Measurements from ENCODE around the gene RELN.
A peak's percentile ranks its signal among the peaks of the same experiment; 100 is the strongest.

The RELN gene

DNA sequence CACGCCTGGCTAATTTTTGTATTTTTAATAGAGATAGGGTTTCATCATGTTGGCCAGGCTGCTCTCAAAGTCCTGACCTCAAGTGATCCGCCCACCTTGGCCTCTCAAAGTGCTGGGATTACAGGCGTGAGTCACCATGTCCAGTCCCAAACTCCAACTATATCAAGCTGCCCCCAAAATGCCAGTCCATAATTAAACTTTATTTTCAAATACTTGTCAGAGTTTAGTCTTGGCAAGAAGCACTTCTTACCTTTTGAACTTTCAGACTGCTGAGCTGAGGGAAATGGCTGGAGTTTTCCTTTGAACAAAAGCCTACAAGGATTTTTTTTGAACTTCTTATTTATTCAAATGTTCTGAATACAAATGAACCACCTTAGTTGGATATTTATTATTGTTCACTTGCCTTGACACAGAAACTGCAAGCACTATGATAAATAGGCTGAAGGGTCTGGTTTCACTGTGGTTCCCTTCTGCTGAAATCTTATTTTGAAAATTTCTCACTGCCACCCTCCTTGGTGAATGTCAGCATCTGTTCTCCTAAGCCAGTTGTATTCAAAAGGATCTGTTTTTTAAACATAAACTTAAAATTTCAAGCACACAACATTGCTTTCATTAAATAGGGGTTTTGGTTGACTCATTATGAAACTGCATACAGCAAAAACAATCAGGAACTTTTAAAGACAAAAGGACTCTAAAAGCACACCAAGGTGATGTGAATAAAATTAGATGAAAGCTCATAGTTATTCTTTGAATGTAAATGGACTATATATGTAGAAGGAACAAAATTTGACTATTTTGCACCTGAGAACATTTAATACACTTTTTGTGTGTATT is 441.8 kb downstream of the RELN start:
- TF ChIP-seq RARB (CRISPR knock-in tag; IDR thresholded peaks at IDR 0.05), result no peak
- TF ChIP-seq, protein P1, sequence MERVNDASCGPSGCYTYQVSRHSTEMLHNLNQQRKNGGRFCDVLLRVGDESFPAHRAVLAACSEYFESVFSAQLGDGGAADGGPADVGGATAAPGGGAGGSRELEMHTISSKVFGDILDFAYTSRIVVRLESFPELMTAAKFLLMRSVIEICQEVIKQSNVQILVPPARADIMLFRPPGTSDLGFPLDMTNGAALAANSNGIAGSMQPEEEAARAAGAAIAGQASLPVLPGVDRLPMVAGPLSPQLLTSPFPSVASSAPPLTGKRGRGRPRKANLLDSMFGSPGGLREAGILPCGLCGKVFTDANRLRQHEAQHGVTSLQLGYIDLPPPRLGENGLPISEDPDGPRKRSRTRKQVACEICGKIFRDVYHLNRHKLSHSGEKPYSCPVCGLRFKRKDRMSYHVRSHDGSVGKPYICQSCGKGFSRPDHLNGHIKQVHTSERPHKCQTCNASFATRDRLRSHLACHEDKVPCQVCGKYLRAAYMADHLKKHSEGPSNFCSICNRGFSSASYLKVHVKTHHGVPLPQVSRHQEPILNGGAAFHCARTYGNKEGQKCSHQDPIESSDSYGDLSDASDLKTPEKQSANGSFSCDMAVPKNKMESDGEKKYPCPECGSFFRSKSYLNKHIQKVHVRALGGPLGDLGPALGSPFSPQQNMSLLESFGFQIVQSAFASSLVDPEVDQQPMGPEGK (CRISPR knock-in tag; IDR thresholded peaks at IDR 0.05; ENCODE audit: borderline replicate concordance), result no peak
- TF ChIP-seq ISL1 (CRISPR knock-in tag; IDR thresholded peaks at IDR 0.05), result no peak
- ATAC-seq, result no peak

DNA sequence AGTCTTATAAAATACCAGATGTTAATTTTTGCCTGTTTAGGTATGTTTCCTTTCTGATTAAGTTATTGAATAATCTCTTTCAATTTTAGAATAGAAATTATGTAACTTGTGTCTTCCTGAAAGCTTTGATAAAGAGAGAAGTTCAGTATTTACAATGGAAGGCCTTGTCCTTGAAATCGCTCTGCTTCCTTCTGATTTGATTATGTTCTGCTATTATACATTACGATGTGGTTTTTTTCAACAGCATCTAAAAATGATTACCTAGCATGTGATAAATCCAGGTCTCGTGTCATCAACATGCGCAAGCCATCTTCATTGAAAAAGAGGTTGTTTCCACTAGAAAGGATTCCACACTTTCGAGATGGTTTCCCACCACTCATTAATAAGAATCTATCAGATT is 447.0 kb downstream of the RELN start:
- no peak for ATAC-seq
- TF ChIP-seq ISL1 (CRISPR knock-in tag; IDR thresholded peaks at IDR 0.05) (0 out of 2 replicates have a peak, but pooled peaks have one; percentile 9), ARNTL (CRISPR knock-in tag; IDR thresholded peaks at IDR 0.05; ENCODE audit: borderline replicate concordance, low read depth) (no peak)

DNA sequence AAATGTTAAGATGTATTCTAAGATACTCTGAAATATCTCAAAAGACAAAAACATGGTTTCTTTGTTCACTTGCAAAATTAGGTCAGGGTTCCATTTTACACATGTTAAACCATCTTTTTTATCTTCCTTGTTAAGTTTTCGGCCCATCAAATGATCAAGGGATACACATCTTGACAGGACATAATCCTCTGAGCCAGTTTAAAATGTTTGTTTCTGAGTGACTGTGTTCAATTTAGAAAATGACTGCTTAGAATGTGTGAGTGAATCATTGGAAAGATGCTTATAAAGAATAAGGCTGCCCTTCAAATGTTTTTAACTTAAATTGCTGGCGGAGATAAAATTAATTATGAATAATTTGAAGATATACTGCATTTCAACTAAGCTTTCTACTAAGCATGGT is 447.5 kb downstream of the RELN start:
- ATAC-seq, result no peak
- TF ChIP-seq BACH2 (CRISPR knock-in tag; IDR thresholded peaks at IDR 0.05; ENCODE audit: borderline replicate concordance) (no peak), ZC3H10 (CRISPR knock-in tag; IDR thresholded peaks at IDR 0.05) (no peak), ZFP30 (CRISPR knock-in tag; IDR thresholded peaks at IDR 0.05) (no peak), RARB (CRISPR knock-in tag; IDR thresholded peaks at IDR 0.05) (no peak), ISL1 (CRISPR knock-in tag; IDR thresholded peaks at IDR 0.05) (no peak), TOX (CRISPR knock-in tag; IDR thresholded peaks at IDR 0.05; ENCODE audit: borderline replicate concordance) (no peak), ESRRG (CRISPR knock-in tag; IDR thresholded peaks at IDR 0.05) (no peak), SNAI2 (CRISPR knock-in tag; IDR thresholded peaks at IDR 0.05) (no peak), ZNF8 (CRISPR knock-in tag; IDR thresholded peaks at IDR 0.05) (no peak), ZFP3 (CRISPR knock-in tag; IDR thresholded peaks at IDR 0.05) (no peak)
- TF ChIP-seq, protein P1 (CRISPR knock-in tag; IDR thresholded peaks at IDR 0.05; ENCODE audit: borderline replicate concordance), result no peak
- TF ChIP-seq, protein P2, sequence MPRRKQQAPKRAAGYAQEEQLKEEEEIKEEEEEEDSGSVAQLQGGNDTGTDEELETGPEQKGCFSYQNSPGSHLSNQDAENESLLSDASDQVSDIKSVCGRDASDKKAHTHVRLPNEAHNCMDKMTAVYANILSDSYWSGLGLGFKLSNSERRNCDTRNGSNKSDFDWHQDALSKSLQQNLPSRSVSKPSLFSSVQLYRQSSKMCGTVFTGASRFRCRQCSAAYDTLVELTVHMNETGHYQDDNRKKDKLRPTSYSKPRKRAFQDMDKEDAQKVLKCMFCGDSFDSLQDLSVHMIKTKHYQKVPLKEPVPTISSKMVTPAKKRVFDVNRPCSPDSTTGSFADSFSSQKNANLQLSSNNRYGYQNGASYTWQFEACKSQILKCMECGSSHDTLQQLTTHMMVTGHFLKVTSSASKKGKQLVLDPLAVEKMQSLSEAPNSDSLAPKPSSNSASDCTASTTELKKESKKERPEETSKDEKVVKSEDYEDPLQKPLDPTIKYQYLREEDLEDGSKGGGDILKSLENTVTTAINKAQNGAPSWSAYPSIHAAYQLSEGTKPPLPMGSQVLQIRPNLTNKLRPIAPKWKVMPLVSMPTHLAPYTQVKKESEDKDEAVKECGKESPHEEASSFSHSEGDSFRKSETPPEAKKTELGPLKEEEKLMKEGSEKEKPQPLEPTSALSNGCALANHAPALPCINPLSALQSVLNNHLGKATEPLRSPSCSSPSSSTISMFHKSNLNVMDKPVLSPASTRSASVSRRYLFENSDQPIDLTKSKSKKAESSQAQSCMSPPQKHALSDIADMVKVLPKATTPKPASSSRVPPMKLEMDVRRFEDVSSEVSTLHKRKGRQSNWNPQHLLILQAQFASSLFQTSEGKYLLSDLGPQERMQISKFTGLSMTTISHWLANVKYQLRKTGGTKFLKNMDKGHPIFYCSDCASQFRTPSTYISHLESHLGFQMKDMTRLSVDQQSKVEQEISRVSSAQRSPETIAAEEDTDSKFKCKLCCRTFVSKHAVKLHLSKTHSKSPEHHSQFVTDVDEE (CRISPR knock-in tag; IDR thresholded peaks at IDR 0.05), result no peak

DNA sequence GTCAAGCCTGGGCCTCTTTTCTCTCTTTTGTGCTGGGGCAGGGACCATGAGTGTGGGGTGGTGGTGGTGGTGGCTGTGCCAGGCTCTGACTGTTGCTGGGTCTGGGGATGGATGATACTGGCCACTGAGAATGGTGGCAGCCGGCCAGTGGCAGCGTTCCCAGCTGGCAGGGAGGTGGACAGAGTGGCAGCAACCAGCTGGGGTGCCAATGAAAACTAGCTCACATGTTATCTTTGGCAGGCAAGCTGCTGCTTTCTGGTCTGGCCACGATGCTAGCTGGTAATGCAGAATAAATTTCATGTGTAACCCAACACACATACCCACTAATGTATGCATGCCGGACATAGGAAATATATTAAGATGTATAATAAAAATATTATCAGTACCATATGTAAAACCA is 448.4 kb downstream of the RELN start:
- no peak for ATAC-seq

More for the DNA sequence above, 448.4 kb downstream of the RELN start:
- TF ChIP-seq SNAI2 (CRISPR knock-in tag; IDR thresholded peaks at IDR 0.05) (0 out of 2 replicates have a peak, but pooled peaks have one; percentile 31), RARB (CRISPR knock-in tag; IDR thresholded peaks at IDR 0.05) (no peak), ESRRG (CRISPR knock-in tag; IDR thresholded peaks at IDR 0.05) (no peak), ZC3H10 (CRISPR knock-in tag; IDR thresholded peaks at IDR 0.05) (no peak), ARNTL (CRISPR knock-in tag; IDR thresholded peaks at IDR 0.05; ENCODE audit: borderline replicate concordance, low read depth) (no peak), ISL1 (CRISPR knock-in tag; IDR thresholded peaks at IDR 0.05) (peak; percentile 24; the same call in 1 of the 2 replicates), BACH2 (CRISPR knock-in tag; IDR thresholded peaks at IDR 0.05; ENCODE audit: borderline replicate concordance) (no peak)
- TF ChIP-seq, protein P2 (CRISPR knock-in tag; IDR thresholded peaks at IDR 0.05), result peak; percentile 52; the same call in 1 of the 2 replicates

All from SK-N-SH treated with all-trans-retinoic acid at 6 μM for 48 hours (cell line).